OCI-LY7 (cell line): ENCODE results near the gene TRAF5.

Source experiments
- CTCF ChIP-seq: fragments of 200-600 bp; sonication (generic); conservative IDR thresholded peaks from 2 replicates; pipeline ENCODE4 v1.5.1; 2014; ENCODE audit warnings: mild to moderate bottlenecking, antibody characterized with exemption, low read length, moderate library complexity, mixed read lengths
- EZH2phosphoT487 ChIP-seq: fragments of 200-600 bp; sonication (generic); IDR thresholded peaks from 2 replicates; pipeline ENCODE4 v1.6.1; 2018; ENCODE audit warnings: low read depth, borderline replicate concordance, mild to moderate bottlenecking, mixed run types, antibody characterized with exemption, low read length, moderate library complexity, mixed read lengths

DNA sequence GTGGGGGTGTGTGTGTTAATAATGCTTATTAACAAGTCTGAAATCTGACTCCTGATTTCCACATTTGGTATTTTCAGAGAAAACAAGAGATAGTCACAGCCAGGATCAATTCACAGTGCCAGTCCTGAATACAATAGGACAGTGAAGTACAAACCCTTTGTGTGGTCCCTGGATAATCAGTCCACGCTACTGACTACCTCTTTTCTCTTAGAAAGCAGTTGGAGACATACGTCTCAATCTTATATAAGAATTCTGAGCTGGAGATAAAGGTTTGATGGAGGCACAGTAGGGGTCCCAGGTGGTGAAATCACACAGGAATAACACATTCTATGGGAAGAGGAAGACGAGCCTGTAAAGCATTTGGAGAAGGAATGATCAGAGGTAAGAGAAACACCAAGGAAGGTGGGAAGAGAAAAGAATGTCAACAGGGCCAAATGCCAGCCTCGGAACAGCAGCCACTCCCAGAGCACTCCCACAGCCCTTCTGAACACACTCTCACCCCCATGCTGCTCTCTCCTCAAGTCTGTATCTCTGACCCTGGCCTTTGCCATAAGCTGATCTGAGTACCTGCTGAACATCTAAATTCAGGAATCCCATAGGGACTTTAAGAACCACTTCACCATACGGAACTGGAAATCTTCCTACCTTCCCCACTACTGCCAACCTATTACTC, 48.6 kb downstream of the TRAF5 start:
- TF ChIP-seq EZH2phosphoT487 (no peak), CTCF (no peak)
